ENCODE data around the gene SLC46A2. TPM values are rescaled to one million over a fixed set of nuclear protein-coding genes. Genes with fewer than 3 reads are reported as not detected.

The SLC46A2 gene
- total and polyA plus RNA-seq, 2 donors (not counting 1 experiment from before 2014, with no cell fraction given), result not detected

DNA sequence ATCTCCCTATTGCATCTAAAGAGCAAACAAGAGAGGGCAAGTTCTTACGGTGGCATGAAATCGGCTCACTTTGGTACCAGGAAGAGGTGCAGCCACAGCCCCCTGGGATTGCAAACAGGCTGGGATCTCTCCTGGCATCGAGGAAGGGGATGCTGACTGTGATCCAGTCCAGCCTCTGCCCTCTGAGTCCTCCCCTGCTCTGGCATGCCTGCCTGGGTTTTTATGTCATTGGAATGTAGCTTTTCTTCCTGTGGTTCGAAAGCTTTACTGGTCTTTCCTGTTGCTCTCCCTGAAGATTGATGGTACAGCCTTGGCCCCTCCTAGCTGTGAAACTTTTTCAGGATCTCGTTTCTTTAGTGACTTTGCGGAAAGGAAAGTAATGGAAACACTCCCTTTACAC lies 6.6 kb downstream of the SLC46A2 start:
- H3K27me3 ChIP-seq (ENCODE audit: control insufficient read depth, insufficient read depth, low read length), result no peaks in the 10 kb centered on the region
- H3K4me2 ChIP-seq (ENCODE audit: extremely low read depth, insufficient read depth, low read length), result no peak overlapping the region
- H3K9ac ChIP-seq (ENCODE audit: insufficient read depth, low read length), result no peak overlapping the region
- no peak overlapping the region for H3K4me3 ChIP-seq (replicated peaks in 1 of 4; ENCODE audit: control extremely low read depth in 1 of 4, insufficient read depth in 1 of 4, low read depth in 3 of 4, low read length in 4 of 4)
- H3K9me3 ChIP-seq (ENCODE audit: control insufficient read depth, insufficient read depth, low read depth, low read length), result no peaks in the 10 kb centered on the region
- TF ChIP-seq EZH2 (IDR thresholded peaks at IDR 0.05; ENCODE audit: low read length, missing control alignments) (no peak), CTCF (conservative IDR thresholded peaks at IDR 0.05 in 1 of 2, IDR thresholded peaks at IDR 0.05 in 1 of 2; ENCODE audit: low read depth in 1 of 2, low read length in 2 of 2) (no peak)
- H3K79me2 ChIP-seq (ENCODE audit: control insufficient read depth, insufficient read depth, low read length), result no peaks in the 10 kb centered on the region
- DNase-seq (ENCODE audit: low read depth in 2 of 2), result peak in 1 of 2 donors; percentile 87
- no peaks in the 10 kb centered on the region for H3K4me1 ChIP-seq (ENCODE audit: control insufficient read depth, extremely low read depth, insufficient read depth, low read length)
- H4K20me1 ChIP-seq (ENCODE audit: control insufficient read depth, extremely low read depth, insufficient read depth, low read length), result no peaks in the 10 kb centered on the region
- H3K27ac ChIP-seq (ENCODE audit: insufficient read depth, low read length), result no peak overlapping the region
- no peak overlapping the region for H2AFZ ChIP-seq (ENCODE audit: low read length)
- no peaks in the 10 kb centered on the region for H3K36me3 ChIP-seq (ENCODE audit: control insufficient read depth, insufficient read depth, low read length)

DNA sequence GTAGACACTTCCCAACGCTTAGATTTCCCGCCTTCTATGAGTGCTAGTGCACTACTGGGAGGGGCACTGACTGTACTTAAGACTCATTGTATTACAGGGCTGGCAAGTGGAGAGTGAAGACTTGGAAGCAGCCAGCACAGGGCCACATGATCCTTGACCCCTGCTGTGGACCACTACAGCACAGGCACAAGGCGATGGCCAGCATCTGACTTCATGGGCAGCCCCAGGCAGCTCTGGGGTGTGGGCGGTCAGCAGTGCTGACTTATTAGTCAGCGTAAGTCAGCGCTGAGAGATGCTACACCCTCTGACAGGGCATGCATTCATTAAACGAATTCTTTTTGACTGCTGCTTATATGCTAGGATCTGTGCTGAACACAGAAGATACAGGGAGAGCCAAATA lies 9.3 kb downstream of the SLC46A2 start:
- Histone ChIP-seq H3K4me3 (replicated peaks in 1 of 4; ENCODE audit: control extremely low read depth in 1 of 4, insufficient read depth in 1 of 4, low read depth in 3 of 4, low read length in 4 of 4) (no peak overlapping the region), H3K9me3 (ENCODE audit: control insufficient read depth, insufficient read depth, low read depth, low read length) (no peaks in the 10 kb centered on the region), H2AFZ (ENCODE audit: low read length) (no peak overlapping the region), H3K79me2 (ENCODE audit: control insufficient read depth, insufficient read depth, low read length) (no peaks in the 10 kb centered on the region), H3K27me3 (ENCODE audit: control insufficient read depth, insufficient read depth, low read length) (no peaks in the 10 kb centered on the region), H4K20me1 (ENCODE audit: control insufficient read depth, extremely low read depth, insufficient read depth, low read length) (no peaks in the 10 kb centered on the region), H3K4me2 (ENCODE audit: extremely low read depth, insufficient read depth, low read length) (no peak overlapping the region), H3K36me3 (ENCODE audit: control insufficient read depth, insufficient read depth, low read length) (no peaks in the 10 kb centered on the region), H3K27ac (ENCODE audit: insufficient read depth, low read length) (no peak overlapping the region), H3K4me1 (ENCODE audit: control insufficient read depth, extremely low read depth, insufficient read depth, low read length) (no peaks in the 10 kb centered on the region), H3K9ac (ENCODE audit: insufficient read depth, low read length) (no peak overlapping the region)
- peak; percentile 33 to 95 for DNase-seq (ENCODE audit: low read depth in 2 of 2)
- TF ChIP-seq EZH2 (IDR thresholded peaks at IDR 0.05; ENCODE audit: low read length, missing control alignments), result no peak
- no peak for TF ChIP-seq CTCF (conservative IDR thresholded peaks at IDR 0.05 in 1 of 2, IDR thresholded peaks at IDR 0.05 in 1 of 2; ENCODE audit: low read depth in 1 of 2, low read length in 2 of 2)

DNA sequence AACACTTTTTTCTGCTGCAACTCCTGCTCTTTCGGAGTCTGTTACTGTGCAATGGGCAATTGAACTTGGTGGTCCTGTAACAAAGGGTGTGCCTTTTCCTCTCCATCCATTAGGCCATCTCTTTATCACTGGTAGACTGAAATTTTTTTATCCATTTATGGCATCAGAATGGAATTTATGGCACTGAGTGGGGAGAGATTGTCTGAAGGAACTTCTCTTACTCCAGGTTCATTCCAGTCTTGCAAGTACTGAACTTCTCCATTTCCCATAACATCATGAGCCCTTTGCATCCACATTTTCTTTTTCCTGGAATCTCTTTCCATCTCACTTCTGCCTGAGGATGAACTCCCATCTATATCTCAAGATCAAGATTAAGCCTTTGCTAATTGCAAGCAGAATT lies 10.0 kb downstream of the SLC46A2 start:
- Histone ChIP-seq H3K4me2 (ENCODE audit: extremely low read depth, insufficient read depth, low read length) (no peak overlapping the region), H2AFZ (ENCODE audit: low read length) (no peak overlapping the region), H4K20me1 (ENCODE audit: control insufficient read depth, extremely low read depth, insufficient read depth, low read length) (no peaks in the 10 kb centered on the region), H3K27me3 (ENCODE audit: control insufficient read depth, insufficient read depth, low read length) (no peaks in the 10 kb centered on the region), H3K9me3 (ENCODE audit: control insufficient read depth, insufficient read depth, low read depth, low read length) (no peaks in the 10 kb centered on the region), H3K4me3 (replicated peaks in 1 of 4; ENCODE audit: control extremely low read depth in 1 of 4, insufficient read depth in 1 of 4, low read depth in 3 of 4, low read length in 4 of 4) (no peak overlapping the region), H3K36me3 (ENCODE audit: control insufficient read depth, insufficient read depth, low read length) (no peaks in the 10 kb centered on the region), H3K4me1 (ENCODE audit: control insufficient read depth, extremely low read depth, insufficient read depth, low read length) (no peaks in the 10 kb centered on the region), H3K27ac (ENCODE audit: insufficient read depth, low read length) (no peak overlapping the region), H3K9ac (ENCODE audit: insufficient read depth, low read length) (no peak overlapping the region), H3K79me2 (ENCODE audit: control insufficient read depth, insufficient read depth, low read length) (no peaks in the 10 kb centered on the region)
- DNase-seq (ENCODE audit: low read depth in 2 of 2), result peak in 1 of 2 donors; percentile 38
- no peak for TF ChIP-seq EZH2 (IDR thresholded peaks at IDR 0.05; ENCODE audit: low read length, missing control alignments)
- no peak for TF ChIP-seq CTCF (conservative IDR thresholded peaks at IDR 0.05 in 1 of 2, IDR thresholded peaks at IDR 0.05 in 1 of 2; ENCODE audit: low read depth in 1 of 2, low read length in 2 of 2)
